ENCODE results near the gene ZNF197. TPM values are rescaled to one million over a fixed set of nuclear protein-coding genes. Genes with fewer than 3 reads are reported as not detected.
"Not testable (repeated sequence)": the region's sequence is repeated elsewhere in the genome, so short reads cannot be mapped to it uniquely, and the experiment has no call there.

ZNF197 gene
- total RNA-seq, 1 experiment from 2014 or later = 12.5 TPM

GRCh38 chr3:44669760-44670159 is 44.9 kb downstream of the ZNF197 start:
- Histone ChIP-seq H3K9me2 (replicated peaks; ENCODE audit: insufficient read depth, low read length) (no peaks in the 10 kb centered on the region), H3K79me2 (ENCODE audit: low read length) (no peaks in the 10 kb centered on the region), H3K9ac (ENCODE audit: low read length) (no peak overlapping the region), H3K9me3 (ENCODE audit: low read length) (no peaks in the 10 kb centered on the region), H2AFZ (ENCODE audit: low read length) (no peak overlapping the region), H3K36me3 (ENCODE audit: insufficient read depth, low read length) (no peaks in the 10 kb centered on the region), H3K4me1 (ENCODE audit: low read length) (no peaks in the 10 kb centered on the region), H3K4me3 (ENCODE audit: low read length) (no peak overlapping the region), H4K20me1 (ENCODE audit: insufficient read depth, low read depth, low read length) (no peaks in the 10 kb centered on the region), H3K27me3 (ENCODE audit: low read length) (no peaks in the 10 kb centered on the region), H3K27ac (ENCODE audit: low read length) (no peak overlapping the region), H3K4me2 (ENCODE audit: low read depth, low read length, poor library complexity, severe bottlenecking) (no peak overlapping the region)
- no peak for DNase-seq

- not testable (repeated sequence) for H3K4me1 ChIP-seq (ENCODE audit: low read length); H3K36me3 ChIP-seq (ENCODE audit: insufficient read depth, low read length); H2AFZ ChIP-seq (ENCODE audit: low read length); H3K9me3 ChIP-seq (ENCODE audit: low read length); H3K27ac ChIP-seq (ENCODE audit: low read length); H3K27me3 ChIP-seq (ENCODE audit: low read length); H3K9ac ChIP-seq (ENCODE audit: low read length); H3K79me2 ChIP-seq (ENCODE audit: low read length); H3K4me2 ChIP-seq (ENCODE audit: low read depth, low read length, poor library complexity, severe bottlenecking); H3K9me2 ChIP-seq (replicated peaks; ENCODE audit: insufficient read depth, low read length); H4K20me1 ChIP-seq (ENCODE audit: insufficient read depth, low read depth, low read length); DNase-seq; H3K4me3 ChIP-seq (ENCODE audit: low read length)
Measured at GRCh38 chr3:44673466-44673865, 48.6 kb downstream of the ZNF197 start.

GRCh38 chr3:44674211-44674610 is 49.4 kb downstream of the ZNF197 start:
- Histone ChIP-seq H3K27ac (ENCODE audit: low read length) (no peak overlapping the region), H3K27me3 (ENCODE audit: low read length) (no peaks in the 10 kb centered on the region), H3K9ac (ENCODE audit: low read length) (no peak overlapping the region), H3K4me1 (ENCODE audit: low read length) (no peaks in the 10 kb centered on the region), H3K9me2 (replicated peaks; ENCODE audit: insufficient read depth, low read length) (no peaks in the 10 kb centered on the region), H3K4me3 (ENCODE audit: low read length) (no peak overlapping the region), H3K36me3 (ENCODE audit: insufficient read depth, low read length) (no peaks in the 10 kb centered on the region), H3K4me2 (ENCODE audit: low read depth, low read length, poor library complexity, severe bottlenecking) (no peak overlapping the region), H3K9me3 (ENCODE audit: low read length) (no peaks in the 10 kb centered on the region), H4K20me1 (ENCODE audit: insufficient read depth, low read depth, low read length) (no peaks in the 10 kb centered on the region), H2AFZ (ENCODE audit: low read length) (no peak overlapping the region), H3K79me2 (ENCODE audit: low read length) (no peaks in the 10 kb centered on the region)
- no peak for DNase-seq

GRCh38 chr3:44678480-44679116 is 53.8 kb downstream of the ZNF197 start:
- no peak for DNase-seq
- no peaks in the 10 kb centered on the region for H3K79me2 ChIP-seq (ENCODE audit: low read length)
- H3K4me2 ChIP-seq (ENCODE audit: low read depth, low read length, poor library complexity, severe bottlenecking) = no peak overlapping the region
- H3K27ac ChIP-seq (ENCODE audit: low read length) = no peak overlapping the region
- H4K20me1 ChIP-seq (ENCODE audit: insufficient read depth, low read depth, low read length) = no peaks in the 10 kb centered on the region
- H3K4me3 ChIP-seq (ENCODE audit: low read length) = no peak overlapping the region
- no peaks in the 10 kb centered on the region for H3K4me1 ChIP-seq (ENCODE audit: low read length)
- H3K9ac ChIP-seq (ENCODE audit: low read length) = no peak overlapping the region
- no peaks in the 10 kb centered on the region for H3K27me3 ChIP-seq (ENCODE audit: low read length)
- no peak overlapping the region for H2AFZ ChIP-seq (ENCODE audit: low read length)
- H3K9me2 ChIP-seq (replicated peaks; ENCODE audit: insufficient read depth, low read length) = no peaks in the 10 kb centered on the region
- H3K9me3 ChIP-seq (ENCODE audit: low read length) = no peaks in the 10 kb centered on the region
- no peaks in the 10 kb centered on the region for H3K36me3 ChIP-seq (ENCODE audit: insufficient read depth, low read length)

- H2AFZ ChIP-seq (ENCODE audit: low read length) = no peak overlapping the region
- peaks cover under 1% of the 10 kb centered on the region; the same call in 1 of the 2 replicates for H3K9me3 ChIP-seq (ENCODE audit: low read length)
- no peak overlapping the region for H3K9ac ChIP-seq (ENCODE audit: low read length)
- DNase-seq = no peak
- no peaks in the 10 kb centered on the region for H3K4me1 ChIP-seq (ENCODE audit: low read length)
- no peaks in the 10 kb centered on the region for H3K36me3 ChIP-seq (ENCODE audit: insufficient read depth, low read length)
- no peak overlapping the region for H3K27ac ChIP-seq (ENCODE audit: low read length)
- no peak overlapping the region for H3K4me2 ChIP-seq (ENCODE audit: low read depth, low read length, poor library complexity, severe bottlenecking)
- no peak overlapping the region for H3K4me3 ChIP-seq (ENCODE audit: low read length)
- H3K9me2 ChIP-seq (replicated peaks; ENCODE audit: insufficient read depth, low read length) = no peaks in the 10 kb centered on the region
- H3K79me2 ChIP-seq (ENCODE audit: low read length) = no peaks in the 10 kb centered on the region
- H3K27me3 ChIP-seq (ENCODE audit: low read length) = no peaks in the 10 kb centered on the region
- no peaks in the 10 kb centered on the region for H4K20me1 ChIP-seq (ENCODE audit: insufficient read depth, low read depth, low read length)
Measured at GRCh38 chr3:44680921-44681455, 56.2 kb downstream of the ZNF197 start.

- no peaks in the 10 kb centered on the region for H3K27me3 ChIP-seq (ENCODE audit: low read length)
- no peaks in the 10 kb centered on the region for H3K36me3 ChIP-seq (ENCODE audit: insufficient read depth, low read length)
- no peaks in the 10 kb centered on the region for H3K4me1 ChIP-seq (ENCODE audit: low read length)
- H3K9me2 ChIP-seq (replicated peaks; ENCODE audit: insufficient read depth, low read length) = no peaks in the 10 kb centered on the region
- H3K9me3 ChIP-seq (ENCODE audit: low read length) = peaks cover 4% of the 10 kb centered on the region; the same call in 1 of the 2 replicates
- no peak overlapping the region for H3K4me3 ChIP-seq (ENCODE audit: low read length)
- no peak overlapping the region for H2AFZ ChIP-seq (ENCODE audit: low read length)
- no peaks in the 10 kb centered on the region for H3K79me2 ChIP-seq (ENCODE audit: low read length)
- DNase-seq = no peak
- H3K27ac ChIP-seq (ENCODE audit: low read length) = no peak overlapping the region
- H3K4me2 ChIP-seq (ENCODE audit: low read depth, low read length, poor library complexity, severe bottlenecking) = no peak overlapping the region
- no peaks in the 10 kb centered on the region for H4K20me1 ChIP-seq (ENCODE audit: insufficient read depth, low read depth, low read length)
- no peak overlapping the region for H3K9ac ChIP-seq (ENCODE audit: low read length)
Measured at GRCh38 chr3:44682182-44682896, 57.5 kb downstream of the ZNF197 start.

GRCh38 chr3:44685128-44685800 is 60.4 kb downstream of the ZNF197 start:
- Histone ChIP-seq H3K9me3 (ENCODE audit: low read length) (peaks cover 4% of the 10 kb centered on the region; the same call in 1 of the 2 replicates), H3K27ac (ENCODE audit: low read length) (no peak overlapping the region), H3K36me3 (ENCODE audit: insufficient read depth, low read length) (no peaks in the 10 kb centered on the region), H3K9me2 (replicated peaks; ENCODE audit: insufficient read depth, low read length) (no peaks in the 10 kb centered on the region), H2AFZ (ENCODE audit: low read length) (peak overlapping the region; percentile 65; the same call in 1 of the 2 replicates), H3K27me3 (ENCODE audit: low read length) (no peaks in the 10 kb centered on the region), H3K79me2 (ENCODE audit: low read length) (no peaks in the 10 kb centered on the region), H3K4me1 (ENCODE audit: low read length) (no peaks in the 10 kb centered on the region), H3K4me2 (ENCODE audit: low read depth, low read length, poor library complexity, severe bottlenecking) (peak overlapping the region; percentile 56), H3K9ac (ENCODE audit: low read length) (peak overlapping the region; percentile 54), H3K4me3 (ENCODE audit: low read length) (peak overlapping the region; percentile 65), H4K20me1 (ENCODE audit: insufficient read depth, low read depth, low read length) (no peaks in the 10 kb centered on the region)
- peak; percentile 72 for DNase-seq

GRCh38 chr3:44687898-44688297 is 63.1 kb downstream of the ZNF197 start:
- no peak for DNase-seq
- no peaks in the 10 kb centered on the region for H3K27me3 ChIP-seq (ENCODE audit: low read length)
- H3K9me3 ChIP-seq (ENCODE audit: low read length) = peaks cover 4% of the 10 kb centered on the region; the same call in 1 of the 2 replicates
- H4K20me1 ChIP-seq (ENCODE audit: insufficient read depth, low read depth, low read length) = no peaks in the 10 kb centered on the region
- no peaks in the 10 kb centered on the region for H3K79me2 ChIP-seq (ENCODE audit: low read length)
- no peak overlapping the region for H3K27ac ChIP-seq (ENCODE audit: low read length)
- no peak overlapping the region for H2AFZ ChIP-seq (ENCODE audit: low read length)
- H3K4me2 ChIP-seq (ENCODE audit: low read depth, low read length, poor library complexity, severe bottlenecking) = no peak overlapping the region
- no peak overlapping the region for H3K9ac ChIP-seq (ENCODE audit: low read length)
- H3K9me2 ChIP-seq (replicated peaks; ENCODE audit: insufficient read depth, low read length) = no peaks in the 10 kb centered on the region
- no peak overlapping the region for H3K4me3 ChIP-seq (ENCODE audit: low read length)
- H3K36me3 ChIP-seq (ENCODE audit: insufficient read depth, low read length) = no peaks in the 10 kb centered on the region
- H3K4me1 ChIP-seq (ENCODE audit: low read length) = no peaks in the 10 kb centered on the region

Data from Karpas-422 (cell line).